HEK293T (cell line): ENCODE data around the gene SLC22A13.

Experiments used
- BHLHE40 ChIP-seq: fragments of 450-650 bp; IDR thresholded peaks from 2 replicates; pipeline ENCODE4 v1.6.1; 2016; ENCODE audit warnings: mild to moderate bottlenecking, moderate library complexity, borderline replicate concordance
- LEF1 ChIP-seq: fragments of 450-650 bp; IDR thresholded peaks from 2 replicates; pipeline ENCODE4 v1.6.1; 2017; ENCODE audit warnings: mild to moderate bottlenecking, borderline replicate concordance
- NFRKB ChIP-seq: fragments of 450-650 bp; IDR thresholded peaks from 2 replicates; pipeline ENCODE4 v1.6.1; 2016; ENCODE audit warnings: mild to moderate bottlenecking, moderate library complexity
- SUZ12 ChIP-seq: fragments of 450-650 bp; IDR thresholded peaks from 2 replicates; pipeline ENCODE4 v1.6.1; 2016; ENCODE audit warnings: mild to moderate bottlenecking
- TF ChIP-seq, protein P1 (sequence below): fragments of 450-650 bp; IDR thresholded peaks from 2 replicates; pipeline ENCODE4 v1.6.1; 2016

DNA sequence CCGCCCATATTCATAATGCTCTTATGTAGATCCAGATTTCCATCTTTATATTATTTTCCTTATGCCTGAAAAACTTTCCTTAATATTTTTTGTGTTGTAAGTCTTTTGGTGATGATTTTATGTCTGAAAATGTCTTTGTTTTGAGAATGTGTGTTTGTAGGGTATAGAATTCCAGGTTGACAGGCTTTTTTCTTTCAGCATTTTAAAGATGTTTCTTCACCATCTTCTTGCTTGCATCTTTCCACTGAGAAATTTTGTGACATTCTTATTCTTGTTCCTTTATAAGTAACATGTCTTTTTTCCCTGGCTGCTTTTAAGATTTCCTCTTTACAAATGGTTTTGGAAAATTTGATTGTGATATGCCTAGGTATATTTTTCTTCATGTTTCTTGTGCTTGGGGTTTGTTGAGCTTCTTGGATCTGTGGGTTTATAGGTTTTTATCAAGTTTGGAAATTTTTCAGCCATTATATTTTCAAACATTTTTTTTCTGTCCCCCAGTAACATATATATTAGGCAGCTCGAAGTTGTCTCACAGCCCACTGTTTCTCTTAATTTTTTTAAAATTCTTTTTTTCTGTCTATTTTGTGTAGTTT, 27.1 kb upstream of the SLC22A13 start:
- no peak for TF ChIP-seq NFRKB
- TF ChIP-seq BHLHE40, result no peak
- TF ChIP-seq SUZ12, result no peak
- TF ChIP-seq LEF1, result no peak
- TF ChIP-seq, protein P1, sequence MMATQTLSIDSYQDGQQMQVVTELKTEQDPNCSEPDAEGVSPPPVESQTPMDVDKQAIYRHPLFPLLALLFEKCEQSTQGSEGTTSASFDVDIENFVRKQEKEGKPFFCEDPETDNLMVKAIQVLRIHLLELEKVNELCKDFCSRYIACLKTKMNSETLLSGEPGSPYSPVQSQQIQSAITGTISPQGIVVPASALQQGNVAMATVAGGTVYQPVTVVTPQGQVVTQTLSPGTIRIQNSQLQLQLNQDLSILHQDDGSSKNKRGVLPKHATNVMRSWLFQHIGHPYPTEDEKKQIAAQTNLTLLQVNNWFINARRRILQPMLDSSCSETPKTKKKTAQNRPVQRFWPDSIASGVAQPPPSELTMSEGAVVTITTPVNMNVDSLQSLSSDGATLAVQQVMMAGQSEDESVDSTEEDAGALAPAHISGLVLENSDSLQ, result no peak
